Measurements from ENCODE around the gene ACADS.

ACADS gene, protein sequence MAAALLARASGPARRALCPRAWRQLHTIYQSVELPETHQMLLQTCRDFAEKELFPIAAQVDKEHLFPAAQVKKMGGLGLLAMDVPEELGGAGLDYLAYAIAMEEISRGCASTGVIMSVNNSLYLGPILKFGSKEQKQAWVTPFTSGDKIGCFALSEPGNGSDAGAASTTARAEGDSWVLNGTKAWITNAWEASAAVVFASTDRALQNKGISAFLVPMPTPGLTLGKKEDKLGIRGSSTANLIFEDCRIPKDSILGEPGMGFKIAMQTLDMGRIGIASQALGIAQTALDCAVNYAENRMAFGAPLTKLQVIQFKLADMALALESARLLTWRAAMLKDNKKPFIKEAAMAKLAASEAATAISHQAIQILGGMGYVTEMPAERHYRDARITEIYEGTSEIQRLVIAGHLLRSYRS

DNA sequence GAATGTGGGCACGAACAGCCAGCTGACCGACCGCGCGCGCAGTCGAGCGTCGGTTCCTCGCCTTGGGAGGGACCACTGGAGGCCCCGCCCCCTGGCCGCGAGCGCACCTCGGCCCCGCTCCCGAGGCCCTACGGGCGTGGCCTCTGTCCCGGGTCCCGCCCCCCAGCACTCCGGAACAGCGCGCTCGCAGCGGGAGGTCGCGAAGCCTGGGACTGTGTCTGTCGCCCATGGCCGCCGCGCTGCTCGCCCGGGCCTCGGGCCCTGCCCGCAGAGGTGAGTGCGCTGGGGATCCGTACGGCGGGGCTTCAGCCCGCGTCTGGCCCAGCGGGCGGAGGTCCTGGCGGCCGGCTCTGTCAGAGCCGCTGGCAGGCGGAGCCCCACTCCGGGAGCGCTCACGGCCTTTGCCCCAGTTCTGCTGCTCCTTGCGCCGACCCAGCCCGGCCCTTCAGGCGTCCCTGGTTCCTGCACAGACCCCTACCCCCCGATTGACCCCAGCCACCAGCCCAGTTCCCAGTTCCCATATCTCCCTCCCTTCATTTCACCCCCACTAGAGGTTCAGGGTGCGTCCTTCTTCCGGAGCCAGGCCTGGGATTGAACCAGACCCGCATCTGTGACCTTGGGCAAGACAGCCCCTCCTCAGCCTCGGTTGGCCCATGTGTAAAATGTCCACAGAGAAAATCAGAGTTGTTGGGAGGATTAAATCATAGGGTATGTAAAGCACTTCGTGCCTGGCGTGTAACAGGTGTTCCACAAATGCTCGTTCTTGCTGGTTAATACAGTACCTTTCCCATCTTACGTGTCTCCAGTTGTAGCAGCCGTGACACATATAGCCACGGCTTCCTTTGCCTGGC is at the start of gene ACADS:
TSS of gene ACADS (plus strand) at position 168 of the 851 bp plus-strand sequence. CDS start at position 228, 60 bp downstream.
- peak; percentile 89 for DNase-seq (ENCODE audit: low read depth)

DNA sequence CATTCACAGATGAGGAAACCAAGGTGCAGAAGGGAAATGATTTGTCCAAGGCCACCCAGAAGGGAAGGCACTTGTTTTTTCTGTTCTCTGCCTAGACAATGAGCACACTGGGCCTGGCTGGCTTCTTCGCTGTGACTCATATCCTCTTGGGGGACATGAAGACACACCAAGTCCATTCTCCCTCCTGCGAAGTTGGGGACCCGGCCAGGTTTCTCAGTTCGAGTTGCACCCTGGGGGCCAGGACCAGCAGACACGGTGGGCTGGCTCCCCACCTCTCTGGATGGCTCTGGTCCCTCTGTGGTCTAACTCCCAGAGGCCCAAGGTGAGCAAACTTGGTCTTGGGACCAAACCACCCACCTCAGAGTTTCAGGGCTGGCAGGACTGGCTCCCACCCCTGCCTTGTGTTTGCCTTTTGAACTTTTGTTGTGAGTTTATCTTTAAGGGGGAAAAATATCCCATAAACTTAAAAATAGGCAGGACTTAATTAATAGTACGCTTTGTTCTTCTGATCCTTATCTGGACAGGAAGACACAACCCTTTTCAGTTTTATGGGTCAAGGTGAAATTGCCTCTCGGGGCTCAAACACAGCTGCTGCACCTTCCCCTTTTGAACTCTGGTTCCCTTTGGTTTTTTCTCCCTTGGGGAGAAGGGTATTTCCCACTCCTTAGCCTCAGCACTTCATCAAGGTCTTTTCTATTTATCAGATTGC is 47.7 kb upstream of the ACADS start:
- peak; percentile 72 for DNase-seq (ENCODE audit: low read depth)

DNA sequence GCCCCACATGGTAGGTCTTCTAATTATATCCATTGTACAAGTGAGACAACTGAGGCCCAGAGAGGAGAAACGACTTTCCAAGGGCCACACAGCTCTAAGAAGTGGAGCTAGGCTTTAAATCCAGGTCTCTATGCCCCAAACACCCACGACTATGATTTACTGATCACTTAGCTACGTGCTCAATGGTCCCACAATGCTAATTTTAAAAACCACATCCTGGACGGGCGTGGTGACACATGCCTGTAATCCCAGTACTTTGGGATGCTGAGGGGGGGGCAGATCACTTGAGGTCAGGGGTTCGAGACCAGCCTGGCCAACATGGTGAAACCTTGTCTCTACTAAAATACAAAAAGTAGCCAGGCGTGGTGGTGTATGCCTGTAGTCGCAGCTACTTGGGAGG is 47.1 kb upstream of the ACADS start:
- peak; percentile 57 for DNase-seq (ENCODE audit: low read depth)

DNA sequence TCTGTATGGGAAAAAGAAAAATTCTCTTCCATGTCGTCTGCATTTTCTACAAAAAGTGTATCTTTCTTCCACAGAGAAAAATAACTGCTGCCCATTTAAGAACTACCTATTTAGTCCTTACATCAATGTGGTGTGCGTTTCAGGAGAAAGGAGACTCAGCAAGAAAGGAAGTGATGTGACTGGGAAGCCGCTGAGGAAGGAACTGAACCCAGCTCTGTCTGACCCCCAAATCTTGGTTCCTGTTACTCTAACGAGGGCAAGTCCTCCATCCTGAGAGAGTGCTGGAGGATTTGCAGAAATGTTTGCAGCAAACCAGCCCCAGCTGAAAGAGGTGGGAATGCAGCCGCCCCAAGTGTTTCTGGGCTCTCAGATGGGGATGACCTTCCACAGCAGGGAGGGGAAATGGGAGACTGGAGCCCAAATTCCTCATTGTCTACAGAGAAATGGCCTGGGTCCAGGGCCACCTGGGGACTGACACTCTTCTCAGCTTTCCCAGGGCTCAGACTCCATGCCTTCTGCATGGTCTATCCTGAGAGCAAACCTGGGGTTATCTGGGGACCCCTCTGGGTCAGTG is 45.4 kb upstream of the ACADS start:
- no peak for DNase-seq (ENCODE audit: low read depth)

DNA sequence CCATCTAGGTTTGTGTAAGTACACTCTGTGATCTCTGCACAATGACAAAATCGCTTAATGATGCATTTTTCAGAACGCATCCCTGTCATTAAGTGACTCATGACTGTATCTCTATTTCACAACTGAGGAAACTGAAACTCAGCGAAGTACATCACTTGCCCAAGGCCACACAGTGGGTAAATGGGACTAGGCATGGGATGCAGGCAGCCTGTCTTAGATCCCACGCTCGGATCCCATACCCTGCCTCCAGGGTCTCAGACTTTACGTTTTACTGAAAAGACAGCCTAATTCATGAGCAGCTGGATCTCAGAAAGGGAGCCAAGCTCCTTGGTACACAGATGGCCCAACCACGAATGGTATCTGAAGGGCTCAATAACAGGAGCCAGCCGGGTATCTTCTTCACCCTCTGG is 41.1 kb upstream of the ACADS start:
- peak; percentile 80 for DNase-seq (ENCODE audit: low read depth)

DNA sequence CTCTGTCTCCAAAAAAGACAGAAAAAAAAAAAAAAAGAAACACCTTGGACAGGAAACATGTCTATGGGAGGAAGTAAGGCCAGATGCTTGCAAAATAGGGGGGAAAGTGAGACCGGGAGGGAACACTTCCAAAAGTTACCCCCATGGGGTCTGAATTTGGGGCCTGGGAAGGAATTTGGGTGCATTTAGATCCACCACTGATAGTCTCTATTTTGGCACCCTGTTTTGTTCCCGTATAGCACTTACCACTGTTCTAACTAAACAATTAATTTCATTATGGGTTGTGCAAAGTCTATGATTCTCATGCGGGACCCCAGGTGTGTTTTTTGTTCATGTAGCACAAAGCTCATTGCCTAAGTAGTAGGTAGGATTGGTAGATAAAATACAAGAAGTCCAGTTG is 40.1 kb upstream of the ACADS start:
- DNase-seq (ENCODE audit: low read depth): no peak

DNA sequence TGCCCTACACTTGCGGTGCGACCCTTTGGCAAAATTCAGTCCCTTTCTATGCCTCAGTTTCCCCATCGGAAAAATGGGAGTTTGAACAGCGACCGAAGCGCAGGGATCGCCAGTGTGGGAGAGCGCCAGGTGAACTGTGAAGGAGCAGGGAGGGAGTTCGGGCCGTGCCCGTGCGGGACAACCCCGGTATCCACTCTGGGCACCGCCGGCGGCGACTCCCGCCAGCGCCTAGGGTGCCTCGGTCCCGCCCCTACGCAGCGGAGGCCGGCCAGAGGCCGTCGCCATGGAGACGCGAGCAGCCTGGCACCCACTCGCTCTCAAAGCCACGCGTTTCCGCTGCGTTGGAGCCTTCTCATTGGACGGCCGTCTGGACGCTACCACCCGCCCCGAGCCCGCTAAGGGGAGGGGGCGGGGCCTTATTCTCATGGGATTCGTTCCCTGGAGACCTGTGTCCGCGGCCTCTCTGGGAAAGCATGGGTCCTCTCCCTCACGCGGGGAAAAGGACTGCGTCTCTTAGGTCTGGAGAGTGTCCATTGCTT is 39.4 kb upstream of the ACADS start:
- DNase-seq (ENCODE audit: low read depth): peak; percentile 99

DNA sequence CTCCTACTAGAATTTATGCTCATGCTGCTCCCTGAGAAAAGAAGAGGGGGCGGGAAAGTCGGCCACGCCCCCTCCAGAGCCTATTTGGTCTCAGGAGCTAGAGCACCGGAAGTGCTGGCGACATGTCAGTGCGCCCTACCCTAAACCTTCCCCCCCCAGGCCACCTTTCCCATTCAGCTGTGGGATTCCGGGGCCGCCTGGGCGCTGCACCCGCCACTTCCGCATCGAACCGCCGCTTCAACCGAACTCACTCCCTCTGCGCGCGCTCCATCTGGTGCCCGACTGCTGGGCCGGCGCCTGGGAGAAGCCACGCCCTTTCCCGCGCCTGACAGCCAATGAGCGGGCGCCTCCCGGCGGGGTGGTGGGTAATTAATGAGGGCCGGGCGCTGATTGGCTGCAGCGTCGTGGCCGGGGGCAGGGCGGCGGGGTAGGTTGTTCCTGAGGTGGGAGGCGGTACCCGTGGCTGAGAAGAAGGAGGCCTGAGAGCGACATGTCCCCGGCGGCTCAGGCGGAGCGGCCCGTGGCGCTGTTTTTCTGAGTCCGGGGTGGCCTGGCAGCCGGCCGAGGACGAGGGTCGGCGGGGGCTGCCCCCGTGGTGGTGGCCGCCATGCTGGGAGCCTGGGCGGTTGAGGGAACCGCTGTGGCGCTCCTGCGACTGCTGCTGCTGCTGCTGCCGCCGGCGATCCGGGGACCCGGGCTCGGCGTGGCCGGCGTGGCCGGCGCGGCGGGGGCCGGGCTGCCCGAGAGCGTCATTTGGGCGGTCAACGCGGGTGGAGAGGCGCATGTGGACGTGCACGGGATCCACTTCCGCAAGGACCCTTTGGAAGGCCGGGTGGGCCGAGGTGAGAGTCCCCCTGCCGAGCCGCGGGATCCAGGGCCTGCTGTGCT is 38.7 kb upstream of the ACADS start, which contains the start of gene MLEC:
TSS of gene MLEC (plus strand) at position 460 of the 888 bp plus-strand sequence. CDS start at position 608, 148 bp downstream.
- DNase-seq (ENCODE audit: low read depth): peak; percentile 97

DNA sequence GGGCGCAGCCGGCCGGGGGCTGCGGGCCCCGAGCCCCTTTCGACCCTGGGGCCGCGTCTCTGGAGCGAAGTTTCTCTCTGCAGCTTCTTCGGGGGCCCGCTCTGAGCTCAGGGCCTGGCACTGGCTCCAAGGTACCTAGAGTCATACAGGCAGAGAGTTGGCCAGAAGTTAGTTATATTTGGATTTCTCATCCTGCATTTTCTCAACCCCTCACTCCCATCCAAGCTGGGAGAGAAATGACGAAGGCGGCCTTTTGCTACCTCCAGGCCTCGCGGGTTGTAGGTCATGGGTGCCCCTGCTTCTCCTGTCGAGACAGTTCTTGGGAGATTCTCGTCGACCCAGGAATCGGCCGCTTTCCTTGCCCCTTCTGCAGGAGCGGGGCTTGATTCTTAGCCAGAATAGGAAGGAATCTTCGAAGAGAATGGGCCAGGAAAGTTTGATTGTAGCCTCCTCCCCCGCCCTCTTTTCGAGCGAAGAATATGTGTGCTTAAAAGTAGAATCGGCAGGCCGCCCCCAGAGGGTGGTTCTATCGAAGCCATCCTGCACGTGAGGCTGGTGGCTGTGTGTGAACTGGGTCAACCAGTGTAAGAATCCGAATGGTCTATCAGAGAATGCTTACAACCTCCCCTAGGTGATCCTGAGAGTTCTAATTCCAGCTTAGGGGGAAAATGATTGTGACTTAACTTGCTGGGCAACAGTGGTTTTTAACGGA is 37.9 kb upstream of the ACADS start:
- peak; percentile 57 for DNase-seq (ENCODE audit: low read depth)

DNA sequence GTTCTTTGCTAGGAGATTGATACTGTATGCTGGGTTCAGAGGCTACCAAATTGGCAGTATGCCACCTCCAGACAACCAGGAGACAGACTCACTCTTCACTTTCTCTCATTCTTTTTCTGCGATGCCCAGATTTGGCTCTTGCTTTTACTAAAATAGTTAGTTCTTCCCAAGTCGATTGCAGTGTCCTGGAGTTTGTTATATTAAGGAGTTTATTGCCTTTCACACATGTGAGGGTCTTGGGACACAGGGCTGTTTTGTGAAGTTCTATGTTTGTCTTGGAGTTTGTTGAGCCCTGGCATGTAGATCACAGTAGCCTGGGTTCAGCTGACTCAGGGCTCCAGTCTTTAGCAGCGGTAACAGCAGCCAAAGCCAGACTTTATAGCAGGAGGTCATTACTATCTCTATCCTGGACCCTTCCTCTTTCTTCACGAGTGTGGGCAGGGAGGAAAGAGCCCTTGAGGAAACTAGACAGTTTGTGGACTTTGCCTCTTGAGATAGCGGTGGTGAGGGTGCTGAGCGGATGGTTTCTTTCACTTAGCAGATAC is 37.0 kb upstream of the ACADS start:
- DNase-seq (ENCODE audit: low read depth): peak; percentile 41

DNA sequence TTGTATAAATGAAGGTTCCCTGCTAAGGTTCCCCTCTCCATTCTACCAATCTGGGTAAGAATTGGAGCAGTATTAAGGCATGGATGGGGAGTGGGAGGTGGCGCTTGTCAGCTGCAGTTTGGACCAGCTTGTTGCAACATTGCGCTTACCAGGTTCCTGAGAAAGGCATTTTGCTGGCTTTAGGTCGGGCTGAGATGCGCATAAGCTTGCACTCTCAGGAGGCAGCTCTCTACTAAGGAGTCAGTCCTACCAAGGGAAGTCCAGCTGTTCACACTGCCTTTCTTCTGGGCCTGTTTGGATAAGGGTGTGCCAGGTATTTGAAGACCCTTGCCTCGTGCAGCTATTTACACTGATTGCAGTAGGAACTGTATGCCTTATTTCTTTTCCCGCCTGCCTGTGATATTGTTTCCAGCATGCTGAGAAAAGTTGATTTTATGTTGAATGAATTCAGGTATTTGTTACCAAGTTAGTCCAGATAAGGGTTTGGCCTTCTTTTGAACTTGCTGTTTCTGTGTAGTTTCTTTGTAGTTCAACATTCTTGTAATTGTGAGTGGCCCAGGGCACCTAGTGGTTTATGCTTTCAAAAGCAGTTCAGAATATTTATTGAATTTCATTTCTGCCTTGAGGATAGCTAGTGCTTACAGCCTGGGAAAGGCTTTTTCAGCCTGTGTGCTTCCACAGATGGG is 36.1 kb upstream of the ACADS start:
- no peak for DNase-seq (ENCODE audit: low read depth)

DNA sequence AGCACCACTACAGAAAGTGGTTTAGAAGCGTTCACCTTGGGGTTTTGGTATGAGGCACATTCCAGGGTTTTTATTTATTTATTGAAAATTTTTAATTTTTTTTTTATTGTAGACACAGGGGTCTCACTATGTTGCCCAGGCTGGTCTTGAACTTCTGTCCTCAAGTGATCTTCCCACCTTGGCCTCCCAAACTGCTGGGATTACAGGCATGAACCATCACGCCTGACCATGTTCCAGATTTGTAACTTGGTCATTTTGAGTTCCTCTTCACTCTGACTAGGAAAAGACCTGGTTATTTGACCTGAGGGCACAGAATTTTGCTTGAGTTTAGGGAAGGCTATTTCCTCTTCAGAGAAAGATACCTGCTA is 35.6 kb upstream of the ACADS start:
- DNase-seq (ENCODE audit: low read depth): no peak

DNA sequence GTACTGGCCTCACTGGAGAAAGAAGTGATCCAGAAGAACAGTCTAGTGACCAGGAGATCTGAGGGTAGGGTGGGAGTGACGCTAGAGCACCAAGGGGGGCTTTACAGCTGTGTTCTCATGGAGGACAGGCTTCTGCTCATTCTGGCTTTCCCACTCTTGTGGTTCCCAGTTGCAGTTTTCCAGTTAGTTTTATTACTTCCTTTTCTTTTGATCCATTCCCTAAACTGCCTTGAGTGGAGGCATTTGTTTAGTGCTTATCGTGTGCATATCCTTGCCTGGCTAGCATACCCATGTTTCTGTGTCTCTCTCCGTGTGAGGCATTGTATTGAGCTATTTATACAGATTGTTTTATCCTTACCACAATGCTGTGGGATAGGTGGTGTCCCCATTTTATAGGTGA is 34.6 kb upstream of the ACADS start:
- DNase-seq (ENCODE audit: low read depth): no peak

DNA sequence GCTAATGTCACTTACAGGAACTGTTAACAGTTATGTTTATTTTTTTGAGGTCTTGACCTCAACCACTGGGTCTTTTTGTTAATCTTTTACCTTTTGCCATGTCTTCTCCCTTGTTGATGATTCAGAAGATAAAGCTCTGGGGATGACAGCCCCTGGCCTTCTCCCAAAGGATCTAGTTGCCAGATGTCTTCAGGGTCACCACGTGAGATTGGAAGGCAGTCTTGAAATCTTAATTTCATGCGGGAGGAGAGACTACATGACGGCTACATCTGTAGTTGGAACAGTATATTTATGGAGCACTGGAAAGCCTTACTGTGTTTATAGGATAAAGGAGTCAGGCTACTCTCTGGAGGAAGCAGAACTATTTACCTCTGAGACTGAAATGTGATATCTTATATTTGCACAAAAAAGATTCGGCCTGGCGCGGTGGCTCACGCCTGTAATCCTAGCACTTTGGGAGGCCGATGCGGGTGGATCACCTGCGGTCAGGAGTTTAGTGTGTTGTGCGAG is 33.0 kb upstream of the ACADS start:
- peak; percentile 37 for DNase-seq (ENCODE audit: low read depth)

DNA sequence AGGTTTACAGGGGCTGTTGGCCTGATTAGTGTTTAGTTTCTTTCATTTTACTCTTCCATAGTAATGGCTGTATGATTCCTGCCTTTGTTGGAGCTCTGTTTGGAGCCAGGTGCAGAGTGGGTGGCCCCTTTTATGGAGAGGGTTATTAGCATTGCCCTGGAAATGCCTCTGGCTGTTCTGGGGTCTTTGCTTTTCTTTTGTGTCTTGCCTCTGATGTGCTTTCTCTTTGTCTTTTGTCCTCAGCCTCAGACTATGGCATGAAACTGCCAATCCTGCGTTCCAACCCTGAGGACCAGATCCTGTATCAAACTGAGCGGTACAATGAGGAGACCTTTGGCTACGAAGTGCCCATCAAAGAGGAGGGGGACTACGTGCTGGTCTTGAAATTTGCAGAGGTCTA is 31.8 kb upstream of the ACADS start:
- no peak for DNase-seq (ENCODE audit: low read depth)

DNA sequence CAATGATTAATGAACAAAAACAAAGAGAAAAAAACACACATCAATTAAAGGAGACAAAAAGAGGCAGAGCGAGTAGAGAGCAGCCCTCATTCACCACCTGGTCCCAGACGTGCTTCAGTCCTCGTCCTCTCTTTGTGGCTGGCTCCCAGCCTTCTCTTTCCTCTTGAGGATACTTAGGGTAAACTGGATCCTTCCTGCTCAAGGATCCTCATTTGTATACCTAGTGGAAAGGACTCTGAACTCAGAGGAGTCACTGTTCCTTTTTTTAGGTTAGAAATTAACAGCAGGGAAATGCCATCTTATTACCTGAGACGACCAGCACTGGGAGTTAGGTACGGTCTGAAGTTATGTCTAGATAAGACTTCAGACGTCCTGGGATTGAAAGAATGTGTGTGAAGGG is 29.0 kb upstream of the ACADS start:
- DNase-seq (ENCODE audit: low read depth): no peak

DNA sequence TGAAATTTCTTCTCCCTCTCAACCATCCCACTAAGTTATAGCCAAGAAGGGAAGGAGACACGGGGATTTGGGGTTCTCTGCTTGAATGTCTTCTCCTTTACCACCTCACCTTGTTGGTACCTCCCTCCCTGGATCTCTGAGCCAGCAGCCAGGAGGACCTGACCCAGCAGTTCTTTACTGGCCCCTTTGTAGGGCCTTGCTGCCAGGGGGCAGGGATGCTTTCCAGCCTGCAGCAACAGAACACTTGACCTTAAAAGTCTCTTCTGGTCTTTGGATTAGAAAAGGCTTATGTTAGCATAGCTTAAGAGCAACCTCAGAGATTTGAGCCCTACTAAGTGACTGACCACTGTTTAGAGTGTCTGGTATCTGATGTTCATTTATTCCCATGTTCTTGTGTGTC is 28.3 kb upstream of the ACADS start:
- DNase-seq (ENCODE audit: low read depth): no peak

DNA sequence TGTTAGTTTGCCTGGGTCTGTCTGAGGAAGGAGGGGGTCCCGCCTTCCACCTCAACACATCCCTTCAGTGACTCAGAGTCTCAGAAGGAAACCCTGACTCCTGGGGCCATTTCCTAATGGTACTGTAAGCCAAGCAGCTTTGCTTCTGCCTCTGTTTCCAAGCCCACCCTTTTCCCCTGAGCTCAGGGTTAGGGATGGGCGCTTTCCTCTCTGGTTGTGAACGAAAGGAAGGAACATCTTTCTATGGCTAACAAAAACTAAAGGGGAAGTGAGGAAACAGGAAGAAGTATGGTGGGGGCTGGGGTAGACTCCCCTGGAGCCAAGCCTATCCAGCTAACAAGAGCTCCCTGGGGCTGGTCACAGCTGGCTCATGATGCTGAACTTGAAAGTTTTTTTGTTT is 27.0 kb upstream of the ACADS start:
- DNase-seq (ENCODE audit: low read depth): no peak

DNA sequence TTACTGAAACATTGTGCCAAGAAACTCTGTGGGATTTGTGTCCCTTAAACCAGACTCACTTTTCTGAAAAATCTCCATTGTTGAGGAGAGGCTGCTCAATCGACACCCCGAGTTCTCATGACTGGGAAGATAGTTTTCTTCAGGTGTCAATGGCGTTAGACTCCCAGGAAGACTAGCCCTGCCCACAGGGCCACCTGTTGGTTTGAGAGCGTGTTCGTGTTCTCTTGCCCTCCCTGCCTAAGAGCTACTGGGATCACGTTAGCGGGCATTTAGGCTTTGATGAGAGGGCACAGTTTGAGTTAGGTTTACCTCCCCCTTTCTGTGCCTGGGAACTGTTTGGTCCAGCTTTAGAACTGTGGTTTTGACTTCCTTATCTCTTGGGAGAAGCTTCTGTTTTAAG is 26.1 kb upstream of the ACADS start:
- DNase-seq (ENCODE audit: low read depth): no peak
